PC-3 (cell line): Measurements from ENCODE around the gene COQ10A. TPM values are rescaled to one million over a fixed set of nuclear protein-coding genes. Genes with fewer than 3 reads are reported as not detected.
A peak's percentile ranks its signal among the peaks of the same experiment; 100 is the strongest.

Source experiments
- ATAC-seq: fragments of 200-7000 bp; cut with Tn5 transposase; 2 replicates; pipeline ENCODE4 v1.9.1; 2020; ENCODE audit warnings: mild to moderate bottlenecking, moderate library complexity
- BruUV-seq: library from RNA; stranded (reverse); fragments of 400-500 nt; replicated peaks from 2 replicates; lab custom pipeline; 2021; lab: Mats Ljungman, UMichigan
- CTCF ChIA-PET: fragments of 300-600 bp; sonication (Branson Sonifier 250); formaldehyde crosslinking; loops from one replicate; lab custom pipeline; 2022; ENCODE audit warnings: antibody characterized with exemption; lab: Charles Lee
- POLR2A ChIA-PET: fragments of 300-600 bp; sonication (Branson Sonifier 250); formaldehyde crosslinking; loops from one replicate; lab custom pipeline; 2022; ENCODE audit warnings: antibody characterized with exemption; ENCODE audit not compliant: unreplicated experiment; lab: Charles Lee
- DNase-seq: peaks from one replicate; pipeline ENCODE4 v3.0.0-alpha.2; 2015
- H2AFZ ChIP-seq: fragments of 300-600 bp; sonication (generic); 2 replicates; pipeline ENCODE4 v1.6.0; 2016; ENCODE audit warnings: antibody characterized with exemption, low read length
- H3F3A ChIP-seq: fragments of 300-600 bp; sonication (generic); one replicate; pipeline ENCODE4 v1.6.0; 2017; ENCODE audit warnings: antibody characterized with exemption, low read length, control low read depth, mild to moderate bottlenecking; ENCODE audit not compliant: unreplicated experiment
- H3K27ac ChIP-seq: fragments of 300-600 bp; sonication (generic); 2 replicates; pipeline ENCODE4 v1.5.1; 2016; ENCODE audit warnings: mild to moderate bottlenecking, low read length
- H3K27me3 ChIP-seq: fragments of 300-600 bp; sonication (generic); 2 replicates; pipeline ENCODE4 v1.6.1; 2016; ENCODE audit warnings: low read length, mixed read lengths
- H3K36me3 ChIP-seq: fragments of 300-600 bp; sonication (generic); 2 replicates; pipeline ENCODE4 v1.6.1; 2016; ENCODE audit warnings: low read depth, mixed run types, low read length, mixed read lengths
- H3K4me1 ChIP-seq: fragments of 300-600 bp; sonication (generic); 2 replicates; pipeline ENCODE4 v1.5.1; 2016; ENCODE audit warnings: low read length; ENCODE audit not compliant: insufficient read depth
- H3K4me2 ChIP-seq: fragments of 300-600 bp; sonication (generic); 2 replicates; pipeline ENCODE4 v1.6.0; 2016; ENCODE audit warnings: low read length
- H3K4me3 ChIP-seq: fragments of 300-600 bp; sonication (generic); 2 replicates; pipeline ENCODE4 v1.5.1; 2016; ENCODE audit warnings: mild to moderate bottlenecking, low read length, mixed read lengths
- H3K79me2 ChIP-seq: fragments of 300-600 bp; sonication (generic); 2 replicates; pipeline ENCODE4 v1.6.1; 2017; ENCODE audit warnings: low read length, mixed read lengths
- H3K9ac ChIP-seq: fragments of 300-600 bp; sonication (generic); 2 replicates; pipeline ENCODE4 v1.6.0; 2016; ENCODE audit warnings: mild to moderate bottlenecking, low read length
- H3K9me2 ChIP-seq: fragments of 300-600 bp; sonication (generic); replicated peaks from 2 replicates; pipeline ENCODE4 v1.6.1; 2016; ENCODE audit warnings: mixed run types, low read length, mixed read lengths
- H3K9me3 ChIP-seq: fragments of 300-600 bp; sonication (generic); 2 replicates; pipeline ENCODE4 v1.6.1; 2016; ENCODE audit warnings: low read length, mixed read lengths
- H4K20me1 ChIP-seq: fragments of 300-600 bp; sonication (generic); 2 replicates; pipeline ENCODE4 v1.6.1; 2016; ENCODE audit warnings: low read length, mixed read lengths
- EZH2 ChIP-seq: fragments of 300-600 bp; sonication (generic); IDR thresholded peaks from one replicate; pipeline ENCODE4 v1.6.1; 2017; ENCODE audit warnings: antibody characterized with exemption, mild to moderate bottlenecking, low read length; ENCODE audit not compliant: unreplicated experiment
- EZH2phosphoT487 ChIP-seq: fragments of 300-600 bp; sonication (generic); IDR thresholded peaks from 2 replicates; pipeline ENCODE4 v1.6.1; 2018; ENCODE audit warnings: mild to moderate bottlenecking, antibody characterized with exemption, low read length, borderline replicate concordance
- intact Hi-C: fragments of 100-400 bp; cut with micrococcal nuclease; formaldehyde crosslinking; loops from 2 replicates; pipeline ENCODE4 v1.9.0; 2023
- total RNA-seq: library from RNA; depleted of rRNA; stranded (reverse); fragments of >200 nt; gene quantifications from 2 replicates; pipeline ENCODE4 v1.2.3, GENCODE V29; 2014
- TF ChIP-seq, protein P1 (sequence below): fragments of 300-600 bp; sonication (generic); conservative IDR thresholded peaks from 2 replicates; pipeline ENCODE4 v1.5.1; 2017; ENCODE audit warnings: antibody characterized with exemption, low read depth, mild to moderate bottlenecking, low read length

The COQ10A gene
- total RNA-seq, 1 experiment from 2014 or later: 9.8 TPM

DNA sequence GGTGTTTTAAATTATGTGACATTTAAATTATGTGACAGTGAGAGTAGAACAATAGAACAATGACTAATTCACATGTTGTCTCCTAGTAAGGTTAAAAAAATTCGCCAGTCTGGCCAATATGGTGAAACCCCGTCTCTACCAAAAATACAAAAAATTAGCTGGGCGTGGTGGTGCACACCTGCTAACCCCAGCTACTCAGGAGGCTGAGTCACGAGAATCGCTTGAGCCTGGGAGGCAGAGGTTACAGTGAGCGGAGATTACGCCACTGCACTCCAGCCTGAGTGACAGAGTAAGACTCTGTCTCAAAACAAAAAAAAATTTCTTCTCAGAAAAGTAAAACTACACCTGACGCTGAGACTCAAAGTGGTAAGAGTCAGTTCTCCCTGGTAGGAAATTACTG lies 30.7 kb downstream of the COQ10A start:
- POLR2A ChIA-PET: no interaction called here
- Histone ChIP-seq H3K4me2 (peak overlapping the region; percentile 87), H3K27ac (no peak overlapping the region), H2AFZ (no peak overlapping the region), H3K27me3 (no peaks in the 10 kb centered on the region), H3K9me2 (no peaks in the 10 kb centered on the region), H4K20me1 (peaks cover 28% of the 10 kb centered on the region; the same call in 1 of the 2 replicates), H3K79me2 (peaks cover 74% of the 10 kb centered on the region), H3K4me3 (peak overlapping the region; percentile 9; the same call in 1 of the 2 replicates), H3K9ac (no peak overlapping the region), H3F3A (no peaks in the 10 kb centered on the region), H3K4me1 (peaks cover 44% of the 10 kb centered on the region), H3K9me3 (no peaks in the 10 kb centered on the region), H3K36me3 (peaks cover 18% of the 10 kb centered on the region)
- no peak for ATAC-seq
- TF ChIP-seq, protein P1, sequence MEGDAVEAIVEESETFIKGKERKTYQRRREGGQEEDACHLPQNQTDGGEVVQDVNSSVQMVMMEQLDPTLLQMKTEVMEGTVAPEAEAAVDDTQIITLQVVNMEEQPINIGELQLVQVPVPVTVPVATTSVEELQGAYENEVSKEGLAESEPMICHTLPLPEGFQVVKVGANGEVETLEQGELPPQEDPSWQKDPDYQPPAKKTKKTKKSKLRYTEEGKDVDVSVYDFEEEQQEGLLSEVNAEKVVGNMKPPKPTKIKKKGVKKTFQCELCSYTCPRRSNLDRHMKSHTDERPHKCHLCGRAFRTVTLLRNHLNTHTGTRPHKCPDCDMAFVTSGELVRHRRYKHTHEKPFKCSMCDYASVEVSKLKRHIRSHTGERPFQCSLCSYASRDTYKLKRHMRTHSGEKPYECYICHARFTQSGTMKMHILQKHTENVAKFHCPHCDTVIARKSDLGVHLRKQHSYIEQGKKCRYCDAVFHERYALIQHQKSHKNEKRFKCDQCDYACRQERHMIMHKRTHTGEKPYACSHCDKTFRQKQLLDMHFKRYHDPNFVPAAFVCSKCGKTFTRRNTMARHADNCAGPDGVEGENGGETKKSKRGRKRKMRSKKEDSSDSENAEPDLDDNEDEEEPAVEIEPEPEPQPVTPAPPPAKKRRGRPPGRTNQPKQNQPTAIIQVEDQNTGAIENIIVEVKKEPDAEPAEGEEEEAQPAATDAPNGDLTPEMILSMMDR: no peak
- TF ChIP-seq EZH2phosphoT487 (no peak), EZH2 (no peak)
- intact Hi-C loops: no loop called here
- no TSS peak for BruUV-seq
- peak; percentile 30 for DNase-seq
- CTCF ChIA-PET: no interaction called here

DNA sequence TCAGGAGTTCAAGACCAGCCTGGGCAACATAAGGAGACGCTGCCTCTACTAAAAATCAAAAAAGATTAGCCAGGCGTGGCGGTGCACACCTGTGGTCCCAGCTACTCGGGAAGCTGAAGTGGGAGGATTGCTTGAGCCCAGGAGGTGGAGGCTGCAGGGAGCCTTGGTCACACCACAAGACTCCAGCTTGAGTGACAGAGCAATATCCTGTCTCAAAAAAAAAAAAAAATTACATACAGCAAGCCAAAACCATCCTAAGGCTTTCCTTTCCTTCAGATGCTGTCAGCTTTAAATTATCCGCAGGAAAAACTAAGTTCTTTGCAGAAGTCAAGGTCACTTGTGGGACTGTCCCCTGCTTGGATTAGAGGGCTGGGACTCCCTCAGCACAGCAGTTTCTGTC lies 32.1 kb downstream of the COQ10A start:
- Histone ChIP-seq H3K27ac (no peak overlapping the region), H3K4me1 (peaks cover 39% of the 10 kb centered on the region), H4K20me1 (peaks cover 23% of the 10 kb centered on the region; the same call in 1 of the 2 replicates), H3K9me3 (no peaks in the 10 kb centered on the region), H3K4me3 (peak overlapping the region; percentile 96), H3F3A (no peaks in the 10 kb centered on the region), H3K9ac (peak overlapping the region; percentile 89), H3K9me2 (no peaks in the 10 kb centered on the region), H3K4me2 (peak overlapping the region; percentile 87), H2AFZ (no peak overlapping the region), H3K79me2 (peaks cover 62% of the 10 kb centered on the region), H3K36me3 (peaks cover 18% of the 10 kb centered on the region), H3K27me3 (no peaks in the 10 kb centered on the region)
- BruUV-seq: no TSS peak
- CTCF ChIA-PET: no interaction called here
- POLR2A ChIA-PET: interaction anchor here (0.6 kb wide), 2 partner anchors 12 to 40 kb away, joined by 3 to 6 read pairs; no protein-coding TSS in a partner anchor
- no peak for ATAC-seq
- DNase-seq: no peak
- TF ChIP-seq EZH2phosphoT487 (no peak), EZH2 (no peak)
- intact Hi-C loops: no loop called here

DNA sequence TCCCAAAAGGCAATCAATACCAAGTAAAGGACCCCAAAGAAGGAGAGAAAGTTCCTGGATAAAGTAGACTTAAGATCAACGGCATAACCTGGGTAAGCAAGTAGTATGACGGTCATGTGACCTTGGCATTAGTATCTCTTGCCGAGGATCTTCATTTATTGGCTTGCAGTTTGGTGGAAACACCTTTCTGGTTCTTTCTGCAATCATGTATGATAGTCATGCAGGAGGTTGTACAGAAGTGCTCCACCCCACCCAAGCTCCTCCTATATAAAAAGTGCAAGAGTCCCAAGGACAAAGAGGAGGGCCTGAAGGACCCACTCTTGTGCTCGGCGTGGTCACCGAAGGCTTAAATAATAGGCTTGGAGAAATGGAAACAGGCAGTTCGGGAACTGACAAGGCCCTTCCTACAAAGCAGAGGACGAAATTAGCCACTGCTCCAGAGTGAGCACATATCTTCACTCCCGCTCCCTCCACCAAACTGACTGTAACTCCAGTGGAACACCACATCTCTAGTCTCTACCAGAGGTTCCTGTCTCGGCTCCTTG lies 32.6 kb downstream of the COQ10A start:
- ChIA-PET POLR2A (interaction anchor here (0.6 to 0.7 kb wide), 3 partner anchors 17 to 359 kb away, joined by 3 read pairs; no protein-coding TSS in a partner anchor), CTCF (no interaction called here)
- Histone ChIP-seq H3K4me1 (peaks cover 39% of the 10 kb centered on the region), H3F3A (no peaks in the 10 kb centered on the region), H3K9ac (peak overlapping the region; percentile 89), H3K4me2 (peak overlapping the region; percentile 87), H3K27me3 (no peaks in the 10 kb centered on the region), H2AFZ (peak overlapping the region; percentile 34; the same call in 1 of the 2 replicates), H3K4me3 (peak overlapping the region; percentile 96), H3K27ac (peak overlapping the region; percentile 69), H3K79me2 (peaks cover 57% of the 10 kb centered on the region), H3K9me2 (no peaks in the 10 kb centered on the region), H3K9me3 (no peaks in the 10 kb centered on the region), H4K20me1 (peaks cover 23% of the 10 kb centered on the region; the same call in 1 of the 2 replicates), H3K36me3 (peaks cover 18% of the 10 kb centered on the region)
- TF ChIP-seq, protein P1: no peak
- TF ChIP-seq EZH2phosphoT487 (no peak), EZH2 (no peak)
- BruUV-seq: TSS peak; percentile 54
- DNase-seq: peak; percentile 30
- ATAC-seq: peak; percentile 16
- intact Hi-C loops: no loop called here
